HepG2 (cell line): ENCODE data around the gene C9orf50. TPM values are rescaled to one million over a fixed set of nuclear protein-coding genes. Genes with fewer than 3 reads are reported as not detected.
A peak's percentile ranks its signal among the peaks of the same experiment; 100 is the strongest.

Source experiments
- DRAP1 ChIP-seq: IDR thresholded peaks from 2 replicates; pipeline ENCODE4 v1.6.1; 2016; ENCODE audit warnings: missing genetic modification reagents, missing compliant biosample characterization
- ELK4 ChIP-seq: sonication (generic); formaldehyde crosslinking; IDR thresholded peaks from 2 replicates; pipeline ENCODE4 v1.9.0; 2021; ENCODE audit warnings: missing genetic modification reagents, borderline replicate concordance
- GTF2F1 ChIP-seq: fragments of 150-350 bp; IDR thresholded peaks from 2 replicates; pipeline ENCODE4 v1.6.1; 2014; ENCODE audit warnings: low read length
- HES4 ChIP-seq: sonication (generic); formaldehyde crosslinking; IDR thresholded peaks from 2 replicates; pipeline ENCODE4 v1.9.0; 2021; ENCODE audit warnings: mild to moderate bottlenecking, missing genetic modification reagents, borderline replicate concordance
- HMG20A ChIP-seq: IDR thresholded peaks from 2 replicates; pipeline ENCODE4 v1.6.1; 2016; ENCODE audit warnings: borderline replicate concordance
- HOXD1 ChIP-seq: sonication (generic); formaldehyde crosslinking; IDR thresholded peaks from 2 replicates; pipeline ENCODE4 v1.5.0; 2020; ENCODE audit warnings: missing genetic modification reagents
- MIXL1 ChIP-seq: IDR thresholded peaks from 2 replicates; pipeline ENCODE4 v1.6.1; 2016
- MNT ChIP-seq: fragments of 450-650 bp; IDR thresholded peaks from 2 replicates; pipeline ENCODE4 v1.6.1; 2016
- NFE2L2 ChIP-seq: fragments of 150-350 bp; IDR thresholded peaks from 2 replicates; pipeline ENCODE4 v1.6.1; 2014; ENCODE audit warnings: low read length
- NFKB2 ChIP-seq: sonication (generic); formaldehyde crosslinking; IDR thresholded peaks from 2 replicates; pipeline ENCODE4 v1.4.0; 2020; ENCODE audit warnings: missing genetic modification reagents, borderline replicate concordance
- NPAS2 ChIP-seq: sonication (generic); formaldehyde crosslinking; IDR thresholded peaks from 2 replicates; pipeline ENCODE4 v1.8.0; 2022; ENCODE audit warnings: mild to moderate bottlenecking, missing genetic modification reagents, borderline replicate concordance
- ONECUT2 ChIP-seq: sonication (generic); formaldehyde crosslinking; IDR thresholded peaks from 2 replicates; pipeline ENCODE4 v1.4.0; 2020; ENCODE audit warnings: missing genetic modification reagents
- RORA ChIP-seq: sonication (generic); formaldehyde crosslinking; IDR thresholded peaks from 2 replicates; pipeline ENCODE4 v1.5.0; 2020; ENCODE audit warnings: mild to moderate bottlenecking, missing genetic modification reagents, moderate library complexity
- SMAD1 ChIP-seq: sonication (generic); formaldehyde crosslinking; IDR thresholded peaks from 2 replicates; pipeline ENCODE4 v1.4.0; 2020; ENCODE audit warnings: missing genetic modification reagents, low read depth, mild to moderate bottlenecking, borderline replicate concordance
- SOX6 ChIP-seq, 2 experiments: fragments of 450-650 bp in 1 of 2; sonication (generic) in 1 of 2; formaldehyde crosslinking in 1 of 2; IDR thresholded peaks; 2 replicates each; pipeline versions ENCODE4 v1.4.0 to v1.6.1; 2017 to 2020; ENCODE audit warnings: antibody characterized with exemption in 1 of 2, mild to moderate bottlenecking in 1 of 2, missing genetic modification reagents in 1 of 2
- SRSF9 ChIP-seq: fragments of 200-400 bp; formaldehyde crosslinking; IDR thresholded peaks from 2 replicates; pipeline ENCODE4 v1.6.1; 2018; ENCODE audit warnings: borderline replicate concordance, mild to moderate bottlenecking, low read depth, low read length; ENCODE audit not compliant: insufficient read depth, poor library complexity, severe bottlenecking
- TGIF2 ChIP-seq: IDR thresholded peaks from 2 replicates; pipeline ENCODE4 v1.6.1; 2016; ENCODE audit warnings: control low read depth, missing compliant biosample characterization
- ZBTB21 ChIP-seq: sonication (generic); formaldehyde crosslinking; IDR thresholded peaks from 2 replicates; pipeline ENCODE4 v1.4.0; 2020; ENCODE audit warnings: missing genetic modification reagents
- ZIK1 ChIP-seq: sonication (generic); formaldehyde crosslinking; IDR thresholded peaks from 2 replicates; pipeline ENCODE4 v1.5.0; 2020; ENCODE audit warnings: mild to moderate bottlenecking, low read depth, missing genetic modification reagents, borderline replicate concordance
- ZNF281 ChIP-seq: sonication (generic); formaldehyde crosslinking; IDR thresholded peaks from 2 replicates; pipeline ENCODE4 v1.4.0; 2020; ENCODE audit warnings: missing genetic modification reagents, borderline replicate concordance
- ZNF333 ChIP-seq: sonication (generic); formaldehyde crosslinking; IDR thresholded peaks from 2 replicates; pipeline ENCODE4 v1.4.0; 2020; ENCODE audit warnings: mild to moderate bottlenecking, missing genetic modification reagents, borderline replicate concordance
- ZNF773 ChIP-seq: sonication (generic); formaldehyde crosslinking; IDR thresholded peaks from 2 replicates; pipeline ENCODE4 v1.4.0; 2020; ENCODE audit warnings: missing genetic modification reagents, borderline replicate concordance
- ZZZ3 ChIP-seq: sonication (generic); formaldehyde crosslinking; IDR thresholded peaks from 2 replicates; pipeline ENCODE4 v1.4.0; 2020; ENCODE audit warnings: missing genetic modification reagents, mild to moderate bottlenecking, borderline replicate concordance
- polyA plus RNA-seq, 8 experiments: library from polyadenylated mRNA; depleted of rRNA in 3 of 8; stranded (reverse) in 7 of 8; unstranded in 1 of 8; fragments of >200 nt; fragmentation: Illumina TruSeq in 4 of 8; extraction: Trizol in 4 of 8; gene quantifications; 2 replicates each; pipeline versions ENCODE4 v1.2.1 to v1.2.3, GENCODE V29; 2011 to 2016; ENCODE audit warnings: low read depth in 4 of 8, missing spikeins in 1 of 8, mixed read lengths in 1 of 8; ENCODE audit not compliant: insufficient read depth in 1 of 8
- total RNA-seq, 5 experiments: library from RNA; depleted of rRNA; stranded (reverse); fragments of >200 nt; fragmentation: Illumina TruSeq; extraction: Trizol; gene quantifications; 2 replicates each; pipeline ENCODE4 v1.2.3, GENCODE V29; 2016; ENCODE audit warnings: low read depth in 1 of 5

The C9orf50 gene
- total and polyA plus RNA-seq, 2 of the 13 experiments (the other 11 are each of a cell fraction or from before 2014, with no cell fraction given), result not detected

- TF ChIP-seq NFE2L2 (no peak), ZZZ3 (no peak), RORA (CRISPR knock-in tag) (no peak), NPAS2 (CRISPR knock-in tag) (no peak), HMG20A (no peak), ONECUT2 (peak; percentile 95), DRAP1 (CRISPR knock-in tag) (no peak), ZIK1 (CRISPR knock-in tag) (no peak), NFKB2 (CRISPR knock-in tag) (peak; percentile 18; the same call in 1 of the 2 replicates), HES4 (CRISPR knock-in tag) (0 out of 2 replicates have a peak, but pooled peaks have one; percentile 57), ZNF281 (CRISPR knock-in tag) (peak; percentile 72; the same call in 1 of the 2 replicates), ZBTB21 (CRISPR knock-in tag) (no peak), SRSF9 (no peak), MIXL1 (CRISPR knock-in tag) (no peak), ZNF773 (CRISPR knock-in tag) (no peak), SMAD1 (no peak), TGIF2 (no peak), ZNF333 (CRISPR knock-in tag) (peak; percentile 85; the same call in 1 of the 2 replicates), GTF2F1 (no peak), SOX6 (IDR thresholded peaks at IDR 0.05) (no peak), SOX6 (CRISPR knock-in tag; IDR thresholded peaks at IDR 0.05) (0 out of 2 replicates have a peak, but pooled peaks have one; percentile 48), MNT (no peak), HOXD1 (CRISPR knock-in tag) (no peak), ELK4 (no peak)
These were observed 52.1 kb downstream of the C9orf50 start (continued) for GRCh38 chr9:129568560-129569501.
